SK-N-MC (cell line): ENCODE results near the gene ATP6V0C.

Experiments used
- DNase-seq: peaks from one replicate; pipeline ENCODE4 v3.0.0-alpha.2; 2011; ENCODE audit warnings: low read depth, low spot score
- H3K27ac ChIP-seq: fragments of 200-600 bp; sonication (generic); 2 replicates; pipeline ENCODE4 v1.5.1; 2016; ENCODE audit warnings: mixed run types
- H3K36me3 ChIP-seq: fragments of 200-600 bp; sonication (generic); 2 replicates; pipeline ENCODE4 v1.6.1; 2017; ENCODE audit warnings: antibody characterized with exemption, low read length, mixed read lengths; ENCODE audit not compliant: insufficient read depth
- H3K4me3 ChIP-seq: fragments of 200-600 bp; sonication (generic); 2 replicates; pipeline ENCODE4 v1.5.1; 2016
- H3K9ac ChIP-seq: fragments of 200-600 bp; sonication (generic); 2 replicates; pipeline ENCODE4 v1.8.0; 2017; ENCODE audit warnings: mixed run types, mixed read lengths; ENCODE audit not compliant: insufficient read length
- H3K9me3 ChIP-seq: fragments of 200-600 bp; sonication (generic); 2 replicates; pipeline ENCODE4 v1.6.1; 2017; ENCODE audit warnings: low read depth, mild to moderate bottlenecking, antibody characterized with exemption, low read length, moderate library complexity, mixed read lengths
- EZH2 ChIP-seq: fragments of 200-600 bp; sonication (generic); IDR thresholded peaks from one replicate; pipeline ENCODE4 v1.6.1; 2017; ENCODE audit warnings: antibody characterized with exemption
- FOXP2 ChIP-seq: optimal IDR thresholded peaks from 2 replicates; pipeline ENCODE3; 2011; ENCODE audit warnings: mild to moderate bottlenecking, moderate library complexity; ENCODE audit not compliant: insufficient read depth; ENCODE audit errors: extremely low read length, control extremely low read depth
- POLR2AphosphoS5 ChIP-seq: IDR thresholded peaks from 2 replicates; pipeline ENCODE4 v1.6.1; 2012; ENCODE audit warnings: mild to moderate bottlenecking, low read depth, low read length, borderline replicate concordance

ATP6V0C gene

GRCh38 chr16:2513405-2514332, at the start of gene ATP6V0C:
TSS of gene ATP6V0C (plus strand) at chr16:2513952. CDS start at chr16:2514104, 152 bp downstream.
- Histone ChIP-seq H3K27ac (peak within 1 kb of the TSS; percentile 93), H3K9ac (peak within 1 kb of the TSS; percentile 97), H3K36me3 (no peaks in the 10 kb centered on the region), H3K9me3 (no peaks in the 10 kb centered on the region), H3K4me3 (peak within 1 kb of the TSS; percentile 95)
- DNase-seq: no peak
- TF ChIP-seq POLR2AphosphoS5 (peak; percentile 78), FOXP2 (peak; percentile 21), EZH2 (no peak)

DNA sequence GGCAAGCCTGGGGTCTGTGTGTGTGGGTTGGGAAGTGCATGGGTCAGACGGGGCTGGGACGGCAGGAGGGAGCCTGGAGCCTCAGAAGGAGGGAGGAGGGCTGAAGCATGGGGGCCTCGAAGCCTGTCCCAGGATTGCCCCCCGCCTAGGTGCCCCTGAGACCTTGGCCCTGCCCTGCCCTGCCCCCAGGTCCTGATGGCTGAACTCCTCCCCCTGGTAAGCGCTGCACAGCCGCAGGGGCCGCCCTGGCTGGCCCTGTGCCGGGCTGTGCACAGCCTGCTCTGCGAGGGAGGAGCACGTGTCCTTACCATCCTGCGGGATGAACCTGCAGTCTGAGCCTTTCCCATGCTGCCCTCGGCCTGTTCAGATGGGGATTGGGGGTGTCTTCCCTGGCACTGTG, 49.4 kb upstream of the ATP6V0C start:
- no peak overlapping the region for H3K9ac ChIP-seq
- peaks cover 14% of the 10 kb centered on the region; the same call in 1 of the 2 replicates for H3K36me3 ChIP-seq
- H3K9me3 ChIP-seq: no peaks in the 10 kb centered on the region
- no peak overlapping the region for H3K27ac ChIP-seq
- no peak overlapping the region for H3K4me3 ChIP-seq
- TF ChIP-seq POLR2AphosphoS5 (no peak), EZH2 (no peak), FOXP2 (no peak)
- DNase-seq: no peak

DNA sequence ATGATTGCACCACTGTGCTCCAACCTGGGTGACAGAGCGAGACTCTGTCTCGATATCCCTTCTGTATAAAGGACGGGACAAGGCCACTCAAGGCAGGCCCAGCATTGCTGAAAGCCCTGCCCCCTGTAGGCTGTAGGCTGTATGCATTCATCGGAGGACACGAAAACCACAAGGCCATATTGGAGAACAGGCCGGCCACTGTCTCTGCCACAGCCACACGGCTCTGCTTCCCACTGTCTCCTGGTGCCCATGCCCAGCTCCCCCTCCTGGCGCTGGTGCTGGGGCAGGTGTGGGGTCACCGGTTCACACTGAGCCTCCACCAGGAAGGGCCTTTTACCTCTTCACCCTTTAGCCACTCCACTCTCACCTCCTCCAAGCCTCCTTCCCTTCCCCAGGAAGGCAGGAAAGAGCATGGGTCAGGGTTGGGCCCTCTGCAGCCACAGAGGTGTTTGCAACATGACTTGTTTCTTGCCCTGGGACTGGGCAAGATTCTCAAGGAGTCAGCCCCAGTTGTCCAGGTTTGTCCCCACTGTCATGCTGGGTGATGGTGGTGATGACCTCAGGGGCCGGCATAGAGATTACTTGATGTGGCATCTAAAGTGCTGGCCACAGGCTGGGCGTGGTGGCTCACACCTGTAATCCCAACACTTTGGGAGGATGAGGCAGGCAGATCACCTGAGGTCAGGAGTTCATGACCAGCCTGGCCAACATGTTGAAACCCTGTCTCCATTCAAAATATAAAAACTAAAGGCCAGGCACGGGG, 47.9 kb upstream of the ATP6V0C start:
- TF ChIP-seq FOXP2: no peak
- no peak for TF ChIP-seq EZH2
- TF ChIP-seq POLR2AphosphoS5: no peak
- Histone ChIP-seq H3K4me3 (no peak overlapping the region), H3K36me3 (peaks cover 14% of the 10 kb centered on the region; the same call in 1 of the 2 replicates), H3K9ac (no peak overlapping the region), H3K9me3 (no peaks in the 10 kb centered on the region), H3K27ac (no peak overlapping the region)
- no peak for DNase-seq

GRCh38 chr16:2466667-2467527, 46.9 kb upstream of the ATP6V0C start:
- Histone ChIP-seq H3K9ac (no peak overlapping the region), H3K4me3 (no peak overlapping the region), H3K9me3 (no peaks in the 10 kb centered on the region), H3K27ac (peak overlapping the region; percentile 70; the same call in 1 of the 2 replicates), H3K36me3 (peaks cover 8% of the 10 kb centered on the region; the same call in 1 of the 2 replicates)
- no peak for DNase-seq
- TF ChIP-seq POLR2AphosphoS5 (0 out of 2 replicates have a peak, but pooled peaks have one; percentile 10), EZH2 (no peak), FOXP2 (no peak)

DNA sequence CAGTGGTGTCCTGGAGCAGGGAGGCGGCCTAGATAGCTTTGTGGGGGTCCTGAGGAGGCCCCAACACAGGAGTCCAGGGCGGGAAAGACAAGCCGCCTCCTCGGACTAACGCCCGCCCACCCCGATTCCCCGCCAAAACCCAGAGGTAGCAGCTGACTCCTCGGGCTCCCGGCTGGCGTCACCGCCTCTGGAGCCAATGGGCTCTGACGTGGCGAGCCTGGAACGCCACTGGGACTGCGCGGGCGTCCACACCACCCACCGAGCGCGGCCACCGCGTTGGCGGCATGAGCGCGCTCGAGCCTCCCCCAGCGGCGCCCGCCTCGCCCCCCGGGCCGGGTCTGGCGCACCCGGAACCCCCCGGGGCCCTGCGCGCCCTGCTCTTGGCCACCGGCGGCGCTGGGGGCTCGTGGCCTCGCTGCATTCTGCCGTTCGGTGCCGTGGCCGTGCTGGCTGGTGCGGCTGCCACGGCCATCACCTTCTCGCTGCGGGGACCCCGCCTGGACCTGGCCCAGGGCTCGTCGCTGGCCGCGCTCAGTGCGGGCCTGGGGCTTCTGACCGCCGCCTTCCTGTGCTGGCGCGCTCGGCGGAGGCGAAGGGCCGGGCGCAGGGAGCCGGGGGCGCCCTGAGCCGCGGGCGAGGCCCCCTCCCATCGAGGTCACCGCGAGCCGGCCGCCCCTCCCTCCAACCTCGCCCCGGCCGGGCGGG, 46.1 kb upstream of the ATP6V0C start:
- Histone ChIP-seq H3K36me3 (peaks cover 2% of the 10 kb centered on the region; the same call in 1 of the 2 replicates), H3K27ac (peak overlapping the region; percentile 89), H3K9me3 (no peaks in the 10 kb centered on the region), H3K9ac (peak overlapping the region; percentile 78), H3K4me3 (peak overlapping the region; percentile 75)
- TF ChIP-seq POLR2AphosphoS5 (peak; percentile 40; the same call in 1 of the 2 replicates), EZH2 (no peak)
- no peak for DNase-seq

DNA sequence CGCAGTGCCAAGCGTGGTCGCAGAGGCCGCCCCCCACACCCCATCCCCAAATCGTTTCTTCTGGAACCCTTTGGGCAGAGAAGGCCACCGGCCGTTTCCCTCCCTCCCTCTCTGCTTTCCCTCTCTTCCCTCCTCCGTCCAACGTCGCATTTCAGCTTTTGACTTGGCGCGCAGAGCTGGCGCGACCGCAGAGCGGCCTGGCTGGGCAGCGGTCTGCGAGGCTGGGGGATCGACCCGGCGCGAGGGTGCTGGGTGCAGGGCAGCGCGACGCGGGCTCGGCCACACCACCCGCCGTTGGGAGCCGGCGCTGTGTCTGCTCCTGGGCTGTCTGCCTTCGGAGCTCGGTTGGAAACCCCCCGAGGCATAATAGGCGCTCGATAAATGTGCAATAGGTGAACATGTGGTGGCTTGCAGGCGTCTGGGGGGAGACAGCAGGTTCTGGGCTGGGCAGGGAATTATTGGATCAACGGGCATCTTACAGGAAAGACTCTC, 45.5 kb upstream of the ATP6V0C start:
- Histone ChIP-seq H3K4me3 (peak overlapping the region; percentile 75), H3K9ac (peak overlapping the region; percentile 78), H3K27ac (peak overlapping the region; percentile 89), H3K9me3 (no peaks in the 10 kb centered on the region), H3K36me3 (no peaks in the 10 kb centered on the region)
- DNase-seq: no peak
- TF ChIP-seq FOXP2: no peak
- TF ChIP-seq POLR2AphosphoS5: peak; percentile 31; the same call in 1 of the 2 replicates

DNA sequence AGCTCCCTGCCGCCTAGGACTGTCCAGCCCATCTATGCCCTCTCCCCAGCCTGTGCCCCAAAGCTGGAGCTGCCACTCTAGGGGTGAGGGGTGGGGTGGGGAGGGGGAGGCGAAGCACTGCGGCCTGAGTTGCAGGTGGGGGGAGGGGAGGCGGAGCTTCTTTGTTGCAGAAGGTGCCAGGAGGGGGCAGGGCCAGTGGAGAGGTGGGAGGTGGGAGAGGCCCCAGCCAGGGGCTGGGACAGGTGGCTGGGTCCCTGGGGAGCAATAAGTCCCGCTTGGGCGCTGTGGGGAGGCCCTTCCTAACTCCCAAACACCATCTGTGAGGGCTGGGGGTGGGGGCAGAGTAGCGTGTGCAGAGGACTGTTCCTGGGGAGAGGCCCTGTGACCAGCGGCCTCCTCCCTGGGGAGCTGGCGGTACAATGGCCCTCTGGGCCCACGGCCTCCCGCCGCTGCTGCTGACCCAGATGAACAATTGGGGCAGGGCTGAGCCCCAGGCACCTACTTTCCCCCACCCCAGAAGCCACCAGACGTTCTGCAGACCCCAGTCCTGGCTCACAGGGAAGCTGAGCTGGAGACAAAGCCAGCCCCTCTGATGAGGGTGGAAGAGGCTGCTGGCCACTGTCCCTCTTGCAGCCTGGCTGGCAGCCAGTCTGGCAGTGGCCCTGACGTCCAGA, 44.9 kb upstream of the ATP6V0C start:
- no peaks in the 10 kb centered on the region for H3K9me3 ChIP-seq
- H3K4me3 ChIP-seq: peak overlapping the region; percentile 75
- TF ChIP-seq POLR2AphosphoS5: no peak; the same call in 1 of the 2 replicates
- no peak for TF ChIP-seq EZH2
- TF ChIP-seq FOXP2: no peak
- no peak for DNase-seq
- no peaks in the 10 kb centered on the region for H3K36me3 ChIP-seq
- H3K27ac ChIP-seq: peak overlapping the region; percentile 89
- H3K9ac ChIP-seq: peak overlapping the region; percentile 78
